Astrocyte of the spinal cord (primary cell): ENCODE measurements around the gene SLC4A5.

Experiments
- DNase-seq: peaks from one replicate; pipeline ENCODE4 v3.0.0; 2011; ENCODE audit warnings: low read depth, low spot score
- H3K4me3 ChIP-seq: 2 replicates; pipeline ENCODE4 v1.5.1; 2011; ENCODE audit warnings: low read depth, mild to moderate bottlenecking, low read length, moderate library complexity
- in situ Hi-C: cut with HindIII; loops from 2 replicates; pipeline ENCODE4 v1.10.0; 2017; ENCODE audit warnings: low sequenced_read_pairs
- TF ChIP-seq, protein P1 (sequence below): IDR thresholded peaks from 2 replicates; pipeline ENCODE4 v1.5.1; 2012; ENCODE audit warnings: low read depth, mild to moderate bottlenecking, low read length, inconsistent platforms

SLC4A5 gene

DNA sequence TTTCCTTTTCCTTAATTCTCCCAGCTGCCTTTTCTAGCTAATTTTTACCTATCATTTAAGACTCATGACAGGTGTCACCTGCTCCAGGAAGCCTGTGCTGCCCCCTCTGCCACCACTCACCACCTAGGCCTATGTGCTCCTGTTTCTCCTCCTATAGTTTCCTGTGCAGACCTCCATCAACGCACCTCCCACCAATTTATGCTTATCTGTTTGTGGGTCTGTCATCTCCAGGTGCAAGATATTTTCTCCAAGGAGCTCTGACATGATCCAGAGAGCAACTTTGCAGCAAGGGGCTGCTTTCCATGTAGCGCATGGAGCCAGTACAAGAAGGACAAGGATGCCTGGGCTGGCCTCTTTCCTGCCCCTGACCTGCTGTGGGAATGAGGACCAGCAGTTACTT, 42.7 kb downstream of the SLC4A5 start:
- TF ChIP-seq, protein P1, sequence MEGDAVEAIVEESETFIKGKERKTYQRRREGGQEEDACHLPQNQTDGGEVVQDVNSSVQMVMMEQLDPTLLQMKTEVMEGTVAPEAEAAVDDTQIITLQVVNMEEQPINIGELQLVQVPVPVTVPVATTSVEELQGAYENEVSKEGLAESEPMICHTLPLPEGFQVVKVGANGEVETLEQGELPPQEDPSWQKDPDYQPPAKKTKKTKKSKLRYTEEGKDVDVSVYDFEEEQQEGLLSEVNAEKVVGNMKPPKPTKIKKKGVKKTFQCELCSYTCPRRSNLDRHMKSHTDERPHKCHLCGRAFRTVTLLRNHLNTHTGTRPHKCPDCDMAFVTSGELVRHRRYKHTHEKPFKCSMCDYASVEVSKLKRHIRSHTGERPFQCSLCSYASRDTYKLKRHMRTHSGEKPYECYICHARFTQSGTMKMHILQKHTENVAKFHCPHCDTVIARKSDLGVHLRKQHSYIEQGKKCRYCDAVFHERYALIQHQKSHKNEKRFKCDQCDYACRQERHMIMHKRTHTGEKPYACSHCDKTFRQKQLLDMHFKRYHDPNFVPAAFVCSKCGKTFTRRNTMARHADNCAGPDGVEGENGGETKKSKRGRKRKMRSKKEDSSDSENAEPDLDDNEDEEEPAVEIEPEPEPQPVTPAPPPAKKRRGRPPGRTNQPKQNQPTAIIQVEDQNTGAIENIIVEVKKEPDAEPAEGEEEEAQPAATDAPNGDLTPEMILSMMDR = no peak

DNA sequence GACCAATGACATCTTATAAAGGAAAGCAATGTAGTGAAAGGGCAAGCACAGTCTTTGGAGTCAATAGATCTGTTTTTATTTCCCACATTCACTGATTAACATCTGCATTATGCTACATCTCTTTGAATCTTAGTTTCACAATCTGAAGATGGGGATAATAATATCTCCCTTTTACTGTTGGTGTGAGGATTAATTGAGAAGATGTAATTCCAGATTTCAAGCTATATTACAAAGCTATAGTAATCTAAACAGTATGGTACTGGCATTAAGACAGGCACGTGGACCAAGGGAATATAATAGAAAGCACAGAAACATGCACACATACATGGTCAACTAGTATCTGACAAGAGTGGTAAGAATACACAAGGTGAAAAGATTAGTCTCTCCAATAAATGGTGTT, 45.3 kb downstream of the SLC4A5 start:
- no peak overlapping the region for H3K4me3 ChIP-seq
- in situ Hi-C loops = no loop called here
- DNase-seq = no peak
- TF ChIP-seq, protein P1 = no peak

More for the DNA sequence above, 42.7 kb downstream of the SLC4A5 start:
- no peak for DNase-seq
- in situ Hi-C loops = no loop called here
- no peak overlapping the region for H3K4me3 ChIP-seq

DNA sequence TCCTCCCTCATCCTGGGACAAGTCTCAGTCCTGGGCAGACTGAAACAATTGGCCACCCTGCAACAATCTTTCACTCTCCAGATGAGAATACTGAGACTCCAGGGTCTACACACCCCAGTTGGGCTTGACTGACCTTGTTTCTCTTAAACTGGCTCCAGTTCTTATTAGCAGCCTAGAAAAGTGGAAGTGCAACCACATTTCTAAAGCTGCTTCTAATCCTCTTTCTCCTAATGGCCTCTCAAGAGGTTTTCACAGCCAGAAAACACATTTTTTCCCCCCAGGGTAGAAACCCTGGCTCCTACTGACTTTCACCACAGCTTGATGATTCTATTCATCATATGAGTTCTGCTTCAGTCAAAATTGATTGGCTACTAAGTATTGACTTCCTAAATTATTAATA, 45.8 kb downstream of the SLC4A5 start:
- in situ Hi-C loops = no loop called here
- DNase-seq = no peak
- TF ChIP-seq, protein P1 = no peak
- H3K4me3 ChIP-seq = no peak overlapping the region

DNA sequence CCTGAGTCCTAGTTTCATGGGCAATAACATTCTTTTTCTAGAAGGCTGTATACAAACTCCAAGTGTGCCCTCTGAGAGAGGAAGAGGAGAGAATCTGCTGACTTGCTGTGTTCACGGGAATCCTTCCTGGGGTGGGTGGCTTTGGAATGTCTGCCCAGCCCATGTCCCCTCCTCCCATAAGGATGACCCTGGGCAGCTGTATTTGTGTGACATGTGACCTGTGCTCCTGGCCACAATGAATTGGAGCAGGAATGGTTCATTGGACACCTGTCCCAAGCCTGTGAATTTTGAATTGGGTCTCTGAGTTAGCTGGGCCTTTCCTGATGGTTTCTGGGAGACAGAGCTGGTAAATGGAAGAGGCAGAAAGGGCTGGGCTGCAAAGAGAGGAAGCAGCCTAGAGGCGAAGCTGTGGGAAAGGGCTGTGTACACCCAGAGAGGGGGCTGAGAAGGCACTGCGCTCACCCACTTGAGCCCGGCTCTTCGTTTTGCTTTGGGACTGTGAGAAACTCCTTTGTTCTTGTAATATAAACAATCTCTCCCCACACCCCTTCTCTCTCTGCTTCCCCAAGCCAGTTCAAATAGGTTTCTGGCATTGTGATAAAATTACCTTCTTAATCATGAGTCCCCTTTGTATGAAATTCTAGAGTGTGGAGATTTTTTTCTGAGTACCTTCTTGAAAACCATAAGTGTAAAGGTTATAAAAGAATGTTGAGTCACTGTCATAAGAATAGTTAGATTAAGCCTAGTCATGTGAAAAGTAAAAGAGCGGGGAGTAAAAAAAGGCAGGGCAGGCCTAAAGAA, 49.8 kb downstream of the SLC4A5 start:
- no peak for DNase-seq
- TF ChIP-seq, protein P1 = no peak
- H3K4me3 ChIP-seq = no peak overlapping the region
- in situ Hi-C loops = no loop called here

DNA sequence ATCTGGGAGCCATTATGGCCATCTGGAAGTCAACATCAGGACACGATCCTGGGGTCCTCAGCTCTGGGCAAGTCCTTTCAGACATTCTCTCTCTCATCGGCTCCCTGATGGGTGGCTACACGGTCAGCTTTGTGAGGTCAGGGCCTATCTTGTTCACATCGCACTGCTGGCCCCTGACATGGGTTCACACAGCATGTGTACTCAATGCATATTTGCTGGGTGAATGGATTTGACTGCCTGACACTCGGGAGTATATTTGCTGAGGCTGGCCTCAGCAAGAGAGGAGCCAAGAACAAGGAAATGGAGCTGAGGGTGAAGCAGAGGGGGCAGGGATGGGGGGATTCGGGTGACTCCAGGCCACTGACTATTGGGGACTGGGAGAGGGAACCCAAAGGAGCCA, 50.5 kb downstream of the SLC4A5 start:
- TF ChIP-seq, protein P1 = no peak
- no peak overlapping the region for H3K4me3 ChIP-seq
- DNase-seq = peak; percentile 7
- in situ Hi-C loops = no loop called here

DNA sequence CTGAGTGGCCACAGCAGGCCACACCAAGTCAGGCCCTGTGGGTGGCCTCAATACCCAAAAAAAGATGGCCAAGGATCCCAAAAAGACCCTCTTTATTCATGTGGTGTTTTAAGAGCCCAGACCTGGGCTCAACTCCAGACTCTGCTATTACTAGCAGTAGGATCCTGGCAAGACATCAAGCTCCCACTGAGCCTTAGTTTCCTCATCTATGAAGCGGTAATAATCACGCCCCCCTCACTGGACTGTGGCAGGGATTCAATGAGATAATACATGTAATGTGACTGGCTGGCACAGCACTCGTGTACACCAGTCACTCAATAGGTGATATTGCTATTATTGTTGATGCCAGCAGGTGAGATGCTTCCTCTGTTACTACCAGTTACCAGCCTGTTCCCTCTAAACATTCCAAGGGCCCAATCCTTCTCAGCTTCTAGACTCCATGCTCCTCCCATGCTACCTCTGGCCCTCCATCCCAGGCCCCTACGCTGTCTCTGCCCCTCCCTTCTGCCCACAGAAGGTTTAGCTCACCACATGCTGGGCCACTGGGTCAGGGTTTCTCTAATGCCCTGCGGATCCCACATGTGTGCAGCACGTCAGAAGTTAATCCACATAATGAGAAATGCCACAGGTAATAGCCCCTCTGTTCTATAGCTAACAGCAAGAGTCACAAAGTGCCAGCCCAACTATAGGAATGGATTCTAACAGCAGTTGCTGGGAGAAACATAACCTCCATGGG, 51.2 kb downstream of the SLC4A5 start:
- TF ChIP-seq, protein P1 = no peak
- peak; percentile 39 for DNase-seq
- in situ Hi-C loops = no loop called here
- no peak overlapping the region for H3K4me3 ChIP-seq
